Liver (tissue), 9 donors: ENCODE measurements around the gene CIPC. TPM values are rescaled to one million over a fixed set of nuclear protein-coding genes. Genes with fewer than 3 reads are reported as not detected.

Experiments used
- DNase-seq: peaks from one replicate; pipeline ENCODE4 v3.0.0-alpha.2; 2017; ENCODE audit warnings: low spot score
- H3K27ac ChIP-seq, 2 donors: one replicate each; pipeline ENCODE4 v1.7.0; 2013; ENCODE audit warnings: inconsistent platforms in 2 of 2, low read length in 2 of 2, control low read depth in 1 of 2, low read depth in 1 of 2, mild to moderate bottlenecking in 1 of 2
- H3K27me3 ChIP-seq, 4 donors: one replicate each; pipeline versions ENCODE4 v1.6.1 to v1.7.0; 2013; ENCODE audit warnings: low read length in 3 of 4, inconsistent platforms in 1 of 4, mild to moderate bottlenecking in 1 of 4, moderate library complexity in 1 of 4; ENCODE audit not compliant: control insufficient read depth in 4 of 4, insufficient read depth in 4 of 4
- H3K36me3 ChIP-seq, 4 donors: one replicate each; pipeline versions ENCODE4 v1.6.1 to v1.7.0; 2013; ENCODE audit warnings: low read length in 3 of 4, mild to moderate bottlenecking in 3 of 4, low read depth in 1 of 4, moderate library complexity in 1 of 4; ENCODE audit not compliant: control insufficient read depth in 4 of 4, insufficient read depth in 3 of 4
- H3K4me1 ChIP-seq, 4 donors: one replicate each; pipeline versions ENCODE4 v1.6.1 to v1.7.0; 2013; ENCODE audit warnings: low read length in 3 of 4, mild to moderate bottlenecking in 3 of 4, moderate library complexity in 1 of 4; ENCODE audit not compliant: control insufficient read depth in 4 of 4, insufficient read depth in 4 of 4
- H3K4me3 ChIP-seq, 3 donors: one replicate each; pipeline versions ENCODE4 v1.6.1 to v1.7.0; 2013; ENCODE audit warnings: low read length in 3 of 3, control low read depth in 1 of 3, low read depth in 1 of 3, mild to moderate bottlenecking in 1 of 3
- H3K9ac ChIP-seq, 2 donors: one replicate each; pipeline ENCODE4 v1.7.0; 2013; ENCODE audit warnings: low read length in 2 of 2, mild to moderate bottlenecking in 2 of 2, moderate library complexity in 2 of 2, control low read depth in 1 of 2, low read depth in 1 of 2
- H3K9me3 ChIP-seq, 4 donors: one replicate each; pipeline versions ENCODE4 v1.6.1 to v1.7.0; 2013; ENCODE audit warnings: low read length in 3 of 4; ENCODE audit not compliant: control insufficient read depth in 4 of 4
- EGR1 ChIP-seq, 2 donors: IDR thresholded peaks; 2 replicates each; pipeline ENCODE4 v1.6.1; 2016 to 2018; ENCODE audit warnings: antibody characterized with exemption in 2 of 2, low read depth in 2 of 2
- FOXA1 ChIP-seq: IDR thresholded peaks from 2 replicates; pipeline ENCODE4 v1.6.1; 2016; ENCODE audit warnings: antibody characterized with exemption
- FOXA2 ChIP-seq: IDR thresholded peaks from 2 replicates; pipeline ENCODE4 v1.6.1; 2016; ENCODE audit warnings: antibody characterized with exemption
- GABPA ChIP-seq, 2 donors: IDR thresholded peaks in 1 of 2; conservative IDR thresholded peaks in 1 of 2; 2 replicates each; pipeline ENCODE4 v1.6.1; 2016; ENCODE audit warnings: antibody characterized with exemption in 2 of 2, mild to moderate bottlenecking in 1 of 2, moderate library complexity in 1 of 2
- HNF4A ChIP-seq, 2 donors: conservative IDR thresholded peaks; 2 replicates each; pipeline ENCODE4 v1.6.1; 2016; ENCODE audit warnings: antibody characterized with exemption in 2 of 2, mild to moderate bottlenecking in 2 of 2
- HNF4G ChIP-seq: IDR thresholded peaks from 2 replicates; pipeline ENCODE4 v1.6.1; 2016; ENCODE audit warnings: antibody characterized with exemption
- JUND ChIP-seq, 2 donors: IDR thresholded peaks; 2 replicates each; pipeline ENCODE4 v1.6.1; 2016; ENCODE audit warnings: antibody characterized with exemption in 2 of 2
- NR2F2 ChIP-seq: IDR thresholded peaks from 2 replicates; pipeline ENCODE4 v1.6.1; 2016; ENCODE audit warnings: antibody characterized with exemption
- RAD21 ChIP-seq, 2 donors: IDR thresholded peaks; 2 replicates each; pipeline ENCODE4 v1.6.1; 2016; ENCODE audit warnings: antibody characterized with exemption in 2 of 2, mild to moderate bottlenecking in 2 of 2
- RXRA ChIP-seq, 2 donors: IDR thresholded peaks; 2 replicates each; pipeline ENCODE4 v1.6.1; 2017 to 2018; ENCODE audit warnings: antibody characterized with exemption in 2 of 2, mild to moderate bottlenecking in 1 of 2
- SP1 ChIP-seq: IDR thresholded peaks from 2 replicates; pipeline ENCODE4 v1.6.1; 2018; ENCODE audit warnings: antibody characterized with exemption, mild to moderate bottlenecking
- TAF1 ChIP-seq: conservative IDR thresholded peaks from 2 replicates; pipeline ENCODE4 v1.6.1; 2016; ENCODE audit warnings: antibody characterized with exemption, mild to moderate bottlenecking
- YY1 ChIP-seq: IDR thresholded peaks from 2 replicates; pipeline ENCODE4 v1.6.1; 2016; ENCODE audit warnings: antibody characterized with exemption, mild to moderate bottlenecking
- WGBS: extraction: QIAGEN DNeasy Blood & Tissue Kit; methylation state at CpG from one replicate; pipeline ENCODE4 v1.1.7; 2013; 5-methylcytosine and 5-hydroxymethylcytosine counted together
- polyA plus RNA-seq, 2 donors: library from polyadenylated mRNA; stranded (reverse) in 1 of 2; unstranded in 1 of 2; fragments of 200-250 nt in 1 of 2; fragments of >200 nt in 1 of 2; fragmentation: Nextera tagmentation in 1 of 2; extraction: Ambion mirVana in 1 of 2; gene quantifications; one replicate each; pipeline versions ENCODE4 v1.2.1 to v1.2.3, GENCODE V29; 2013 to 2015
- total RNA-seq, 2 donors: library from RNA; depleted of rRNA; stranded (reverse); fragments of >200 nt; gene quantifications; one replicate each; pipeline ENCODE4 v1.2.3, GENCODE V29; 2014
- TF ChIP-seq, protein P1 (sequence below): IDR thresholded peaks from 2 replicates; pipeline ENCODE4 v1.6.1; 2016; ENCODE audit warnings: antibody characterized with exemption
- TF ChIP-seq, protein P2 (sequence below): IDR thresholded peaks from 2 replicates; pipeline ENCODE4 v1.6.1; 2016; ENCODE audit warnings: antibody characterized with exemption, mild to moderate bottlenecking
- TF ChIP-seq, protein P3 (sequence below): IDR thresholded peaks from 2 replicates; pipeline ENCODE4 v1.6.1; 2016; ENCODE audit warnings: antibody characterized with exemption
- TF ChIP-seq, protein P4 (sequence below): fragments of 150-350 bp; IDR thresholded peaks from 2 replicates; pipeline ENCODE4 v1.5.1; 2017; ENCODE audit warnings: improper control_type of control experiment, low read depth, low read length; ENCODE audit not compliant: missing input control
- TF ChIP-seq, protein P5 (sequence below): IDR thresholded peaks from 2 replicates; pipeline ENCODE4 v1.6.1; 2016; ENCODE audit warnings: antibody characterized with exemption
- donor health status: healthy.
- donor health status: healthy.
- donor health status: healthy.
- donor health status: healthy.
- donor health status: healthy.

The CIPC gene
- total and polyA plus RNA-seq, 4 donors = 5.2 to 17.8 (median 6.7) TPM

DNA sequence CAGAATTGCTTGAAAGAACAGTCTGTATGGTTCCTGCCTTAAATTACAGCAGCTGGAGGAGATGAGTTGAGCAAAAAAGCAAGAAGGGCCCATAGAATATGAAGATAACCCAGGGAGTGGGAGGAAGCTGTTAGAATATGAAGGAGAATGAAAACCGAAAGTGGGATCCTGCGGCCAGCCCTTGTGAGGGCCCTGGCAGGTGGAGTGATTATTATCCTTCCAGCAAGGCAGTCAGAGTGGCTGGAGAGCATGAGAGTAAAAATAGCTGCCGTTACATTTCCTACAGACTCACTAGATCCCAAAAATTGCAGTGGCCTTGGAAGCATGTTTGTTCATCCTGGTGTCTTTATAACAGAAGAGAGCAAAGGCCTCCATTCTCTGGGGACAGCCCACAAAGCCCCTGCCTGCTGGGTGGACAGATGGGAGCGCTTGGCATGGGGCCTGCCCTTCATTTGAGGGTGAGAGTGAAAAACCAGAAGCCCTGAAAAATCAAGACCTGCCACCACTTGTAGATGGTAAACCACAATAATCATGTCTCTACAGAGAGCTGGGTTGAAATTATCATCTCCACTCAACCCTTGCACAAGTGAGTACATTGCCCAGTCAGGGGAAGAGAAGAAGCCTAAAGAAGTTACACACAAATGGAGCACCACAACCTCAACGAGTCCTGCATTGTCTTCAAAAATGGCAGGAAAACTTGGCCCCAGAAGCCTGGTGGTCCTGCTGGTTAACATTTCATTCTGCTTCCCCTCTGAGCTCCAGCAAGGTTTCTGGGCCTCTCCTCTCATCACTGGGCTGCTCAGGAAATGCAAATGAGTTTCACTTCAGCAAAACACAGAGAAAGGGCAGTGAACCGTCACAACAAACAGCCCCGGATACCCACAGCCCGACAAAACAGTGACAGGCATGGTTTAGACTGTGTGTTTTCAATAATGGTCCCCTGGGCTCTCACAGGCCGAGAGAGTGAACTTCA, 23.0 kb downstream of the CIPC start:
- TF ChIP-seq RXRA (IDR thresholded peaks at IDR 0.05) (no peak), FOXA1 (no peak), TAF1 (no peak), JUND (IDR thresholded peaks at IDR 0.05) (no peak), FOXA2 (no peak), HNF4G (no peak), GABPA (IDR thresholded peaks at IDR 0.05 in 1 of 2, conservative IDR thresholded peaks at IDR 0.05 in 1 of 2) (no peak), HNF4A (conservative IDR thresholded peaks at IDR 0.05) (no peak), YY1 (no peak), RAD21 (IDR thresholded peaks at IDR 0.05) (no peak), NR2F2 (no peak), SP1 (no peak), EGR1 (IDR thresholded peaks at IDR 0.05; ENCODE audit: low read depth in 2 of 2) (no peak)
- TF ChIP-seq, protein P1, sequence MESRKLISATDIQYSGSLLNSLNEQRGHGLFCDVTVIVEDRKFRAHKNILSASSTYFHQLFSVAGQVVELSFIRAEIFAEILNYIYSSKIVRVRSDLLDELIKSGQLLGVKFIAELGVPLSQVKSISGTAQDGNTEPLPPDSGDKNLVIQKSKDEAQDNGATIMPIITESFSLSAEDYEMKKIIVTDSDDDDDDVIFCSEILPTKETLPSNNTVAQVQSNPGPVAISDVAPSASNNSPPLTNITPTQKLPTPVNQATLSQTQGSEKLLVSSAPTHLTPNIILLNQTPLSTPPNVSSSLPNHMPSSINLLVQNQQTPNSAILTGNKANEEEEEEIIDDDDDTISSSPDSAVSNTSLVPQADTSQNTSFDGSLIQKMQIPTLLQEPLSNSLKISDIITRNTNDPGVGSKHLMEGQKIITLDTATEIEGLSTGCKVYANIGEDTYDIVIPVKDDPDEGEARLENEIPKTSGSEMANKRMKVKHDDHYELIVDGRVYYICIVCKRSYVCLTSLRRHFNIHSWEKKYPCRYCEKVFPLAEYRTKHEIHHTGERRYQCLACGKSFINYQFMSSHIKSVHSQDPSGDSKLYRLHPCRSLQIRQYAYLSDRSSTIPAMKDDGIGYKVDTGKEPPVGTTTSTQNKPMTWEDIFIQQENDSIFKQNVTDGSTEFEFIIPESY = no peak
- TF ChIP-seq, protein P2, sequence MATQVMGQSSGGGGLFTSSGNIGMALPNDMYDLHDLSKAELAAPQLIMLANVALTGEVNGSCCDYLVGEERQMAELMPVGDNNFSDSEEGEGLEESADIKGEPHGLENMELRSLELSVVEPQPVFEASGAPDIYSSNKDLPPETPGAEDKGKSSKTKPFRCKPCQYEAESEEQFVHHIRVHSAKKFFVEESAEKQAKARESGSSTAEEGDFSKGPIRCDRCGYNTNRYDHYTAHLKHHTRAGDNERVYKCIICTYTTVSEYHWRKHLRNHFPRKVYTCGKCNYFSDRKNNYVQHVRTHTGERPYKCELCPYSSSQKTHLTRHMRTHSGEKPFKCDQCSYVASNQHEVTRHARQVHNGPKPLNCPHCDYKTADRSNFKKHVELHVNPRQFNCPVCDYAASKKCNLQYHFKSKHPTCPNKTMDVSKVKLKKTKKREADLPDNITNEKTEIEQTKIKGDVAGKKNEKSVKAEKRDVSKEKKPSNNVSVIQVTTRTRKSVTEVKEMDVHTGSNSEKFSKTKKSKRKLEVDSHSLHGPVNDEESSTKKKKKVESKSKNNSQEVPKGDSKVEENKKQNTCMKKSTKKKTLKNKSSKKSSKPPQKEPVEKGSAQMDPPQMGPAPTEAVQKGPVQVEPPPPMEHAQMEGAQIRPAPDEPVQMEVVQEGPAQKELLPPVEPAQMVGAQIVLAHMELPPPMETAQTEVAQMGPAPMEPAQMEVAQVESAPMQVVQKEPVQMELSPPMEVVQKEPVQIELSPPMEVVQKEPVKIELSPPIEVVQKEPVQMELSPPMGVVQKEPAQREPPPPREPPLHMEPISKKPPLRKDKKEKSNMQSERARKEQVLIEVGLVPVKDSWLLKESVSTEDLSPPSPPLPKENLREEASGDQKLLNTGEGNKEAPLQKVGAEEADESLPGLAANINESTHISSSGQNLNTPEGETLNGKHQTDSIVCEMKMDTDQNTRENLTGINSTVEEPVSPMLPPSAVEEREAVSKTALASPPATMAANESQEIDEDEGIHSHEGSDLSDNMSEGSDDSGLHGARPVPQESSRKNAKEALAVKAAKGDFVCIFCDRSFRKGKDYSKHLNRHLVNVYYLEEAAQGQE = no peak
- TF ChIP-seq, protein P3, sequence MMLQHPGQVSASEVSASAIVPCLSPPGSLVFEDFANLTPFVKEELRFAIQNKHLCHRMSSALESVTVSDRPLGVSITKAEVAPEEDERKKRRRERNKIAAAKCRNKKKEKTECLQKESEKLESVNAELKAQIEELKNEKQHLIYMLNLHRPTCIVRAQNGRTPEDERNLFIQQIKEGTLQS = no peak
- TF ChIP-seq, protein P4, sequence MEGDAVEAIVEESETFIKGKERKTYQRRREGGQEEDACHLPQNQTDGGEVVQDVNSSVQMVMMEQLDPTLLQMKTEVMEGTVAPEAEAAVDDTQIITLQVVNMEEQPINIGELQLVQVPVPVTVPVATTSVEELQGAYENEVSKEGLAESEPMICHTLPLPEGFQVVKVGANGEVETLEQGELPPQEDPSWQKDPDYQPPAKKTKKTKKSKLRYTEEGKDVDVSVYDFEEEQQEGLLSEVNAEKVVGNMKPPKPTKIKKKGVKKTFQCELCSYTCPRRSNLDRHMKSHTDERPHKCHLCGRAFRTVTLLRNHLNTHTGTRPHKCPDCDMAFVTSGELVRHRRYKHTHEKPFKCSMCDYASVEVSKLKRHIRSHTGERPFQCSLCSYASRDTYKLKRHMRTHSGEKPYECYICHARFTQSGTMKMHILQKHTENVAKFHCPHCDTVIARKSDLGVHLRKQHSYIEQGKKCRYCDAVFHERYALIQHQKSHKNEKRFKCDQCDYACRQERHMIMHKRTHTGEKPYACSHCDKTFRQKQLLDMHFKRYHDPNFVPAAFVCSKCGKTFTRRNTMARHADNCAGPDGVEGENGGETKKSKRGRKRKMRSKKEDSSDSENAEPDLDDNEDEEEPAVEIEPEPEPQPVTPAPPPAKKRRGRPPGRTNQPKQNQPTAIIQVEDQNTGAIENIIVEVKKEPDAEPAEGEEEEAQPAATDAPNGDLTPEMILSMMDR = no peak
- TF ChIP-seq, protein P5, sequence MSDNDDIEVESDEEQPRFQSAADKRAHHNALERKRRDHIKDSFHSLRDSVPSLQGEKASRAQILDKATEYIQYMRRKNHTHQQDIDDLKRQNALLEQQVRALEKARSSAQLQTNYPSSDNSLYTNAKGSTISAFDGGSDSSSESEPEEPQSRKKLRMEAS = no peak

More for the DNA sequence above, 23.0 kb downstream of the CIPC start:
- peaks cover 2 to 14% (median 7%) of the 10 kb centered on the region in 4 donors for H3K36me3 ChIP-seq
- no peak overlapping the region for H3K9ac ChIP-seq
- H3K4me3 ChIP-seq = no peak overlapping the region
- H3K27me3 ChIP-seq = no peaks in the 10 kb centered on the region
- 67% methylated on average over 9 of the region's 9 CpGs for WGBS
- no peak for DNase-seq
- peaks cover 3 to 30% (median 19%) of the 10 kb centered on the region in 4 donors for H3K4me1 ChIP-seq
- H3K9me3 ChIP-seq = no peaks in the 10 kb centered on the region
- H3K27ac ChIP-seq = peak overlapping the region in 1 of 2 donors; percentile 39
